HepG2 (cell line): ENCODE data around the gene MCU.

Experiments used
- CTCF ChIP-seq: sonication (generic); formaldehyde crosslinking; IDR thresholded peaks from 2 replicates; pipeline ENCODE4 v1.5.0; 2020; ENCODE audit warnings: mild to moderate bottlenecking, missing genetic modification reagents, moderate library complexity
- EED ChIP-seq: sonication (generic); formaldehyde crosslinking; IDR thresholded peaks from 2 replicates; pipeline ENCODE4 v1.5.0; 2020; ENCODE audit warnings: mild to moderate bottlenecking, missing genetic modification reagents
- ETV5 ChIP-seq: IDR thresholded peaks from 2 replicates; pipeline ENCODE4 v1.6.1; 2018; ENCODE audit warnings: missing biosample characterization, missing genetic modification reagents, inconsistent platforms, borderline replicate concordance
- GTF2F1 ChIP-seq: fragments of 150-350 bp; IDR thresholded peaks from 2 replicates; pipeline ENCODE4 v1.6.1; 2014; ENCODE audit warnings: low read length
- HDAC1 ChIP-seq: sonication (generic); formaldehyde crosslinking; IDR thresholded peaks from 2 replicates; pipeline ENCODE4 v1.5.1; 2020; ENCODE audit warnings: mild to moderate bottlenecking, missing genetic modification reagents
- SNAPC4 ChIP-seq: sonication (generic); formaldehyde crosslinking; IDR thresholded peaks from 2 replicates; pipeline ENCODE4 v1.4.0; 2020; ENCODE audit warnings: mild to moderate bottlenecking, missing genetic modification reagents
- ZNF143 ChIP-seq: sonication (generic); formaldehyde crosslinking; IDR thresholded peaks from 2 replicates; pipeline ENCODE4 v1.4.0; 2020; ENCODE audit warnings: missing genetic modification reagents
- ZNF230 ChIP-seq: sonication (generic); formaldehyde crosslinking; IDR thresholded peaks from 2 replicates; pipeline ENCODE4 v1.4.0; 2020; ENCODE audit warnings: mild to moderate bottlenecking, missing genetic modification reagents
- ZNF296 ChIP-seq: sonication (generic); formaldehyde crosslinking; conservative IDR thresholded peaks from 2 replicates; pipeline ENCODE4 v1.5.0; 2020; ENCODE audit warnings: mild to moderate bottlenecking, missing genetic modification reagents
- ZSCAN21 ChIP-seq: sonication (generic); formaldehyde crosslinking; IDR thresholded peaks from 2 replicates; pipeline ENCODE4 v1.8.0; 2022; ENCODE audit warnings: mild to moderate bottlenecking, missing genetic modification reagents, moderate library complexity, borderline replicate concordance

GRCh38 chr10:72888151-72888638 lies 196.3 kb downstream of the MCU start:
- no peak for TF ChIP-seq CTCF (CRISPR knock-in tag)
- no peak for TF ChIP-seq GTF2F1
- no peak for TF ChIP-seq ETV5 (CRISPR knock-in tag)
- no peak for TF ChIP-seq HDAC1
- no peak for TF ChIP-seq EED (CRISPR knock-in tag)
- TF ChIP-seq SNAPC4: no peak
- no peak for TF ChIP-seq ZSCAN21
- no peak for TF ChIP-seq ZNF230 (CRISPR knock-in tag)
- TF ChIP-seq ZNF296 (CRISPR knock-in tag): no peak
- TF ChIP-seq ZNF143 (CRISPR knock-in tag): no peak
